Right atrium auricular region (tissue), 2 donors: Measurements from ENCODE around the gene PAPOLA. TPM values are rescaled to one million over a fixed set of nuclear protein-coding genes. Genes with fewer than 3 reads are reported as not detected.
A peak's percentile ranks its signal among the peaks of the same experiment; 100 is the strongest.
"Not testable (repeated sequence)": the region's sequence is repeated elsewhere in the genome, so short reads cannot be mapped to it uniquely, and the experiment has no call there.

Experiments used
- DNase-seq: peaks from one replicate; pipeline ENCODE4 v3.0.0-alpha.2; 2019; ENCODE audit warnings: low spot score
- H3K27ac ChIP-seq, 2 donors: fragments of 200-600 bp; sonication (generic); 1 replicate in 1 of 2; 2 replicates in 1 of 2; pipeline ENCODE4 v1.5.1; 2016 to 2019
- H3K27me3 ChIP-seq, 2 donors: fragments of 200-600 bp; sonication (generic); one replicate each; pipeline versions ENCODE4 v1.5.1 to v1.6.0; 2017 to 2019
- H3K36me3 ChIP-seq: fragments of 200-600 bp; sonication (generic); one replicate; pipeline ENCODE4 v1.5.1; 2016
- H3K4me1 ChIP-seq, 2 donors: fragments of 200-600 bp; sonication (generic); one replicate each; pipeline versions ENCODE4 v1.5.1 to v1.6.0; 2017 to 2019
- H3K4me3 ChIP-seq, 2 donors: fragments of 200-600 bp; sonication (generic); 1 replicate in 1 of 2; 2 replicates in 1 of 2; pipeline ENCODE4 v1.5.1; 2017 to 2019; ENCODE audit warnings: mild to moderate bottlenecking in 1 of 2, moderate library complexity in 1 of 2
- H3K9me3 ChIP-seq, 2 donors: fragments of 200-600 bp; sonication (generic); one replicate each; pipeline ENCODE4 v1.5.1; 2019
- CTCF ChIP-seq, 2 donors: fragments of 200-600 bp; sonication (generic); IDR thresholded peaks; one replicate each; pipeline ENCODE4 v1.5.1; 2019; ENCODE audit warnings: antibody characterized with exemption in 2 of 2
- total RNA-seq, 2 donors: library from RNA; depleted of rRNA; stranded (reverse); fragments of >200 nt; gene quantifications; one replicate each; pipeline ENCODE4 v1.1.0, GENCODE V29; 2016

PAPOLA gene
- total RNA-seq, 2 donors from 2014 or later, result 85.2 to 91.9 TPM

DNA sequence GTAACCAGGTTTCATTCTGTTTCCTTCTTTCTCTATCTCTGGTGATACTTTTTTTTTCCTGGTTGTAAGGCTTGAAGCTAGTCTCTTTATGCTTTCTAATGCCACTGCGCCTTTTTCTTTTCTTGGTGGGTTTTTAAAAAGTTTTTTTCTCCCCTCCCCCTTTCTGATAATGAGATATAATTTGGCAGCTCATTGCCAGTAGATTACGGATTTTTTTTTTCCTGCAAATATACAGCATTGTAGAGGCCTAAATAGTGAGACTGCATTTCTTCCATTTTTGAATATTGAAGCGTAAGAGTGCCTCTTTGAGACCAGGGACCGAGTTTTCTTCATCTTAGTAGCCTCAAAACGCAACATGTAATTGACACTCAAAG, 1.1 kb downstream of the PAPOLA start:
- Histone ChIP-seq H3K27me3 (no peaks in the 10 kb centered on the region), H3K36me3 (no peaks in the 10 kb centered on the region), H3K4me3 (peak overlapping the region; percentile 73 to 99), H3K27ac (peak overlapping the region; percentile 95 to 99), H3K9me3 (no peaks in the 10 kb centered on the region), H3K4me1 (peaks cover 0 to 50% of the 10 kb centered on the region in 2 donors)
- TF ChIP-seq CTCF (IDR thresholded peaks at IDR 0.05), result no peak
- DNase-seq, result no peak

DNA sequence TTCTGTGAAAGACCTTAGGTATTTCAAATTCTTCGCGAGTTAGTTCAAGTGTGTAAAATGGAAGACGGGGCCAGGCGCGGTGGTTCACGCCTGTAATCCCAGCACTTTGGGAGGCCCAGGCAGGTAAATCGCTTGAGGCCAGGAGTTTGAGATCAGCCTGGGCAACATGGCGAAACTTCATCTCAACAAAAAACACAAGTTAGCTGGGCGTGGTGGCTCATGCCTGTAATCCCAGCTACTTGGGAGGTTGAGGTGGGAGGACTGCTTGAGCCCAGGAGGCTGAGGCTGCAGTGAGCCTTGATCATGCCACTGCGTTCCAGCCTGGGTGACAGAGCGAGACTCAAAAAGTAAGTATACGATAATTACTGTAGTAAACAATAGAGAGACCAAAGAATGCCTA, 2.2 kb downstream of the PAPOLA start:
- Histone ChIP-seq H3K27ac (peak overlapping the region in 1 of 2 donors; percentile 95), H3K4me1 (peaks cover 0 to 59% of the 10 kb centered on the region in 2 donors)
- not testable (repeated sequence) for DNase-seq, H3K4me3 ChIP-seq, H3K9me3 ChIP-seq, H3K36me3 ChIP-seq, H3K27me3 ChIP-seq

GRCh38 chr14:96507723-96508122, 5.5 kb downstream of the PAPOLA start:
- DNase-seq, result no peak
- H3K4me1 ChIP-seq, result peaks cover 0 to 79% of the 10 kb centered on the region in 2 donors
- TF ChIP-seq CTCF (IDR thresholded peaks at IDR 0.05), result no peak

GRCh38 chr14:96508900-96509299, 6.7 kb downstream of the PAPOLA start:
- Histone ChIP-seq H3K4me3 (no peak overlapping the region), H3K27me3 (no peaks in the 10 kb centered on the region), H3K27ac (peak overlapping the region in 1 of 2 donors; percentile 64), H3K9me3 (no peaks in the 10 kb centered on the region), H3K36me3 (no peaks in the 10 kb centered on the region), H3K4me1 (peaks cover 0 to 78% of the 10 kb centered on the region in 2 donors)
- DNase-seq, result no peak
- no peak for TF ChIP-seq CTCF (IDR thresholded peaks at IDR 0.05)

More at GRCh38 chr14:96507723-96508122, 5.5 kb downstream of the PAPOLA start:
- Histone ChIP-seq H3K27ac (peak overlapping the region in 1 of 2 donors; percentile 64), H3K36me3 (no peaks in the 10 kb centered on the region), H3K9me3 (no peaks in the 10 kb centered on the region), H3K4me3 (no peak overlapping the region), H3K27me3 (no peaks in the 10 kb centered on the region)

DNA sequence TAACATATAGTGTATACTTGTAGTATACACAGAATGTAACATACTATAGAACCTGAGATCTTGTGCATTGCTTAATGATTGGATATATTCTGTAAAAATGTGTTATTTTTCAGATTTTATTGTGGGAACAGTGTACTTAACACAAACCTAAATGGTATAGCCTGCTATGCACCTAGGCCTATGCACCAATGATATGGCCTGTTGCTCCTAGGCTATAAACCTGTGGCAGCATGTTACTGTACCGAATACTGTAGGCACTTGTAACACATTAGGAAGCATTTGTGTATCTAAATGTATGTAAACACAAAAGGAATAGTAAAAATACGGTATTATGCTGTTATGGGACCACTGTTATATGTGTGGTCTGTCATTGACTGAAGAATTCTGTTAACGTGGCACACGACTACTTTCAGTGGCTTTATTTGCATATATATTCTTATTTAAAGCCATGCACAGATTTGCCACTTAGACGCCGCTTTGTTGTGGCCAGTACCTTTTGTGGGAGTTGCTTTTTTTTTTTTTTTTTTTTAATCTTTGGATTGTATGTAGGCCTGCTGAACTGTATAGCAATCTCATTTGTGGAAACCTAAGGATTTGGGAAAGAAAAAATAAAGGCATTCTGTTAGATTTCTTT, 7.4 kb downstream of the PAPOLA start:
- TF ChIP-seq CTCF (IDR thresholded peaks at IDR 0.05), result no peak
- H3K4me1 ChIP-seq, result peaks cover 0 to 78% of the 10 kb centered on the region in 2 donors
- DNase-seq, result no peak

GRCh38 chr14:96511146-96511545, 9.0 kb downstream of the PAPOLA start:
- Histone ChIP-seq H3K4me1 (peaks cover 0 to 77% of the 10 kb centered on the region in 2 donors), H3K4me3 (no peak overlapping the region), H3K27ac (peak overlapping the region in 1 of 2 donors; percentile 42), H3K9me3 (no peaks in the 10 kb centered on the region), H3K36me3 (no peaks in the 10 kb centered on the region), H3K27me3 (no peaks in the 10 kb centered on the region)
- DNase-seq, result no peak
- TF ChIP-seq CTCF (IDR thresholded peaks at IDR 0.05), result no peak

More for the DNA sequence above, 7.4 kb downstream of the PAPOLA start:
- Histone ChIP-seq H3K4me3 (no peak overlapping the region), H3K9me3 (no peaks in the 10 kb centered on the region), H3K27ac (peak overlapping the region in 1 of 2 donors; percentile 64), H3K36me3 (no peaks in the 10 kb centered on the region), H3K27me3 (no peaks in the 10 kb centered on the region)
